ENCODE data around the gene SNX13. TPM values are rescaled to one million over a fixed set of nuclear protein-coding genes. Genes with fewer than 3 reads are reported as not detected.

SNX13 gene
- total and polyA plus RNA-seq, 2 donors (not counting 3 experiments of a cell fraction or from before 2014, with no cell fraction given) = 6.1 to 28.5 TPM

- no peak overlapping the region for H3K9ac ChIP-seq (replicated peaks; ENCODE audit: extremely low read depth, insufficient read depth, low read length)
These were observed 24.5 kb downstream of the SNX13 start for GRCh38 chr7:17915796-17916195.

More at GRCh38 chr7:17915796-17916195, 24.5 kb downstream of the SNX13 start:
- POLR2A ChIA-PET = no interaction called here
- H3K9me1 ChIP-seq (replicated peaks; ENCODE audit: control insufficient read depth, extremely low read depth, insufficient read depth, low read length) = no peaks in the 10 kb centered on the region
- H3K79me2 ChIP-seq (ENCODE audit: control insufficient read depth, insufficient read depth, low read length) = peaks cover 66% of the 10 kb centered on the region
- no peaks in the 10 kb centered on the region for H3K9me3 ChIP-seq (replicated peaks; ENCODE audit: control insufficient read depth, insufficient read depth, low read length)
- H3K4me3 ChIP-seq (replicated peaks in 1 of 3; ENCODE audit: insufficient read depth in 1 of 3, low read depth in 1 of 3, low read length in 3 of 3) = no peak overlapping the region
- no peak for TF ChIP-seq JUN (IDR thresholded peaks at IDR 0.05; ENCODE audit: borderline replicate concordance, insufficient read depth, insufficient read length, low read depth)
- no peak for TF ChIP-seq POLR2A (IDR thresholded peaks at IDR 0.05; ENCODE audit: low read depth, low read length)
- TF ChIP-seq CTCF (IDR thresholded peaks at IDR 0.05; ENCODE audit: extremely low read depth in 1 of 2, insufficient read depth in 1 of 2, low read depth in 1 of 2, low read length in 2 of 2) = no peak
- TF ChIP-seq MYC (IDR thresholded peaks at IDR 0.05; ENCODE audit: low read depth, low read length) = no peak
- TF ChIP-seq FOS (IDR thresholded peaks at IDR 0.05; ENCODE audit: borderline replicate concordance, insufficient read depth, low read length) = no peak
- TF ChIP-seq GATA2 (IDR thresholded peaks at IDR 0.05; ENCODE audit: insufficient read depth, insufficient read length, low read depth, low read length) = no peak
- TF ChIP-seq MAX (IDR thresholded peaks at IDR 0.05; ENCODE audit: insufficient read depth, insufficient read length) = no peak
- TF ChIP-seq POLR2AphosphoS5 (IDR thresholded peaks at IDR 0.05; ENCODE audit: insufficient read depth, low read depth, low read length) = no peak
- no peak for TF ChIP-seq EZH2 (IDR thresholded peaks at IDR 0.05; ENCODE audit: borderline replicate concordance, low read depth, low read length, severe bottlenecking)
- DNase-seq (ENCODE audit: low read depth, low spot score) (no peak), FAIRE-seq (no peak)
- H3K4me1 ChIP-seq (ENCODE audit: control insufficient read depth, extremely low read depth, insufficient read depth, low read length) = no peaks in the 10 kb centered on the region
- intact Hi-C loops (cut with micrococcal nuclease) (no loop called here), dilution Hi-C loops (cut with MboI; ENCODE audit: extremely low pct_ligation_motif_present, low sequenced_read_pairs) (no loop called here)
- H2AFZ ChIP-seq (ENCODE audit: low read depth, low read length) = no peak overlapping the region
- H3K27me3 ChIP-seq (ENCODE audit: control insufficient read depth in 2 of 2, insufficient read depth in 2 of 2, low read length in 2 of 2) = no peaks in the 10 kb centered on the region
- no TSS peak for BruUV-seq (replicated peaks)
- H3K4me2 ChIP-seq (ENCODE audit: insufficient read depth, low read length) = no peak overlapping the region
- H3K27ac ChIP-seq (ENCODE audit: insufficient read depth, low read depth, low read length) = no peak overlapping the region
- CTCF ChIA-PET = no interaction called here
- no peaks in the 10 kb centered on the region for H3K36me3 ChIP-seq (ENCODE audit: control insufficient read depth in 2 of 2, extremely low read depth in 1 of 2, insufficient read depth in 2 of 2, low read length in 2 of 2)
- no peaks in the 10 kb centered on the region for H4K20me1 ChIP-seq (replicated peaks; ENCODE audit: control insufficient read depth, extremely low read depth, insufficient read depth, low read length)
